GM18502 (cell line): ENCODE measurements around the gene C3.
"Not testable (repeated sequence)": the region's sequence is repeated elsewhere in the genome, so short reads cannot be mapped to it uniquely, and the experiment has no call there.

Source experiments
- ATAC-seq: cut with Tn5 transposase; IDR thresholded peaks from one replicate; pipeline ENCODE4 v1.9.1; 2021; ENCODE audit warnings: mild to moderate bottlenecking; ENCODE audit not compliant: unreplicated experiment, poor library complexity

C3 gene

DNA sequence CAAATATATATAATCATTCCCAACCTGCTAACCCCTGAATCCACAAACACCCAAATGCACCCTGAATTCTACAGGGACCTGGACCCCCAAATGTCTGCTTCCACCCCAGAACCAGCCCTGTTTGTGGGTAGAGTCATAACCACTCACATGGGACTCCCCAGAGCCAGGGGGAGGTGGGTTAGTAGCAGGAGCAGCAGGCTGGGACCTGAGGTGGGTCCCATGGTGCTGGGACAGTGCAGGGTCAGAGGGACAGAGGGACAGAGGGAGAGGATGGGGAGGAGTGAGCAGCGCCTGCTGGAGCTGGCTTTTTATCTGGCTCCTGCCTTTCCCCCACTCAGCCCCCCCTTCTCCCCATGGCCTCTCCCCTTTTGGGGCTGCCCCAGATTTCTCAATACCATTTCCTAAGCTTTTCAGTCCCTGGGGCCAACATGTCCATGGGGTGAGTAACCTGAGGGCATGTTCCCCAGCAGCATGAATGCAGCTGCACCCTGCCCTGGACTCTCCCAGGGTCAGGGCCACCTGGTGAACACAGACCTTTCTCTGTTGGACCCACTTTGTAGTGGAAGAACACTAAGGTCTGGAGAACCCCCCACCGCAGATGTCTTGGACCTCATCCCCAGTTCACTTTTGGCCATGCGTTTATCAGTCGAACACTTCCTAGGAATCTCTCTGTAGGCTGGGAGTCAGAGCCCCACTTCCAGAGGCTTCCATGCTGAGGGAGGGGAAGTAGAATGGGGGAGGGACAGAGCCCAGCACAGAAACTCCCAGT, at the start of gene C3:
Gene C3 (minus strand): TSS at position 282 of the 769 bp plus-strand sequence. CDS start 61 bp downstream, at position 221.
- no peak for ATAC-seq

DNA sequence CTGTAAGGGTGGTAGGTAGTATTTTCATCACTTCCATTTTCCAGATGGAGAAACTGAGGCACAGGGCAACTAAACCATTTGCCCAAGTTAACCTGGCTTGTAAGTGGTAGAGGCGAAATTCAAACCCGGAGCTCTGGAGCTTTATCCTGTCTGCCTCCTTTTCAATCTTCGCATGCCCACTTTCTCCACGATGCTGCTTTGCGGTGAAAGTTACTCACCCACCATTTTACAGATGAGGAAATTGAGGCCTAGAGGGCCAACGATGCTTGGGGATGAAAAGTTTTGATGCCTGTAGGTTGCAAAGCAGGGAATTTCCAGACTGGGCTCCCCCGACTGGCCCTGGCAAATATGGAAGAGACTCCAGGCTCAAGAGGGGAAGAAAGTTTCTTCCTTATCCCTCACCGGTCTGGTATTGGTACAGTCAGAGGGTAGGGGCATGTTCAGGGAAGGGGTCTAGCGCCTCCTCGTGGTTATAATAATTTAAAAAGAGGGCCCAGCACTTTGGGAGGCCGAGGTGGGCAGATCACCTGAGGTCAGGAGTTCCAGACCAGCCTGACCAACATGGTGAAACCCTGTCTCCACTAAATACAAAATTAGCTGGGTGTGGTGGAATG, 48.7 kb upstream of the C3 start:
- no peak for ATAC-seq

DNA sequence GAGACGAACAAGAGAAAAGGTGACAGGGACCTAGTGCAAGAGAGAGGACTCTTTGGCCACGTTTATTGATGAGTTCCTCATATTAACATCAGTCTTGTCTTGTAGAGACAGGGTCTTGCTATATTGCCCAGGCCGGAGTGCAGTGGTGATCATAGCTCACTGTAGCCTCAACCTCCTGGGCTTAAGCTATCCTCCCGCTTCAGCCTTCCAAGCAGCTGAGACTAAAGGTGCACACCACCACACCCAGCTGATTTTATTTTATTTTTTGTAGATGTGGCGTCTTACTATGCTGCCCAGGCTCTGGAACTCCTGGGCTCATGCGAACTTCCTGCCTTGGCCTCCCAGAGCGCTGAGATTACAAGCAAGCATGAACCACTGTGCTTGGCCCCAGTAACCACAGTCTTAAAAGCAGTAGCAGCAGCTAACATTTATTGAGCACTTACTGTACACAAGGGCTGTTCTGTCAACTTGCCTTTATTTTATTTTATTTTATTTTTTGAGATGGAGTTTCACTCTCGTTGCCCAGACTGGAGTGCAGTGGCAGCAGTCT, 47.9 kb upstream of the C3 start:
- no peak for ATAC-seq

DNA sequence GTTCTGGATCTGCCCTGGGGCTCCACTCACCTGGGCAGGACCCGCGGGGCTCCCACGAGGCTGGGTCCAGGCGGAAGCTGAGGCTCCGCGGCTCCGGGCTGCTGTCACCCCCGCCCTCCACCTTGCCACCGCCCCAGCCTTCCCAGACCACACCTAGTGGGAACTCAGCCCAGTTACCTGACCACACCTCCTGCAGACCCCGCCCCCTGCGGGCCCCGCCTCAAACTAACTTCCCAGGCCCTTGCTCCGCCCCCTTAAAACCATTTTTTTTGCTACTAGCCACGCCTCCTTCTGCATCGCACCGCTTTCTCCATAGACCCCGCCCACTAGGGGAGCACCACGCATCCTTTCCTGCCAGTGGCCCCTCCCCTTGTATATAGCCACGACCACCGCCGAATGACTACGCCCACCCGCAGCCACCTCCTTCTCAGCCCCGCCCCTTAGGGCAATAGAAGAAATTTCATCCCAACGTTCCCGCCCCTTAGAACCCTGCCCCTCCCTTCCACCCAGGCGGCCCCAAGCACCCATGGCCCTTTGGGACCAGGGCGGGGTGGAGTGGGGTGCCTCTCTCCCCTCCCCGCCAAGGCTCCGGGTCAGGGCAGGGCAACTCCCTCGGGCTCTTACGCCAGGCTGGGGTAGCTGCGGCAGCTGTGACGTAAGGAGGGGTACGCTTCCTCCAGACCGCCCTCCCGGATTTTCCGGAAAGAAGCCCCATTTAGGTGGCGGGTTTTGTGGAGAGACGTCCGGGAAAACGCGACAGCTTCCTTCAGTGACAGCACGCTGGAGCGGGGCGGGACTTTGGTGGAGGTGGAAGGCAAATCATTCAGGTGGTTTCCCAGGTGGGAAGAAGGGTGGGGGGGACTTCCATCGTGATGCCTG, 47.1 kb upstream of the C3 start, which contains the start of gene SH2D3A:
Gene SH2D3A (minus strand): TSS at position 79 of the 879 bp plus-strand sequence. CDS start 3,687 bp downstream, outside the sequence.
- peak; percentile 69 for ATAC-seq

DNA sequence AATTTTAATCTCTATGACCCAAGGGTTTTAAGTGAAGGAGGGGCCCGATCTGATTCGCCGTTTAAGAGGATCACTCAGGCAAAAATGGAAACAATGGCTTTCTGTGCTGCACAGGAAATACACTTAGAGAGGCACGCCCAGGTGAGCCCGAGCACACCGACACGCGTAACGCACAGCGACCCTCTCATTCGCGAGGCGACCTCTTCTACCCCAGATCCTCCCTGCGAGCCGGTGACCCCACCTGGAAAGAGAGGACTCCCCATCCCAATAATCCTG, 46.6 kb upstream of the C3 start:
- peak; percentile 23 for ATAC-seq

DNA sequence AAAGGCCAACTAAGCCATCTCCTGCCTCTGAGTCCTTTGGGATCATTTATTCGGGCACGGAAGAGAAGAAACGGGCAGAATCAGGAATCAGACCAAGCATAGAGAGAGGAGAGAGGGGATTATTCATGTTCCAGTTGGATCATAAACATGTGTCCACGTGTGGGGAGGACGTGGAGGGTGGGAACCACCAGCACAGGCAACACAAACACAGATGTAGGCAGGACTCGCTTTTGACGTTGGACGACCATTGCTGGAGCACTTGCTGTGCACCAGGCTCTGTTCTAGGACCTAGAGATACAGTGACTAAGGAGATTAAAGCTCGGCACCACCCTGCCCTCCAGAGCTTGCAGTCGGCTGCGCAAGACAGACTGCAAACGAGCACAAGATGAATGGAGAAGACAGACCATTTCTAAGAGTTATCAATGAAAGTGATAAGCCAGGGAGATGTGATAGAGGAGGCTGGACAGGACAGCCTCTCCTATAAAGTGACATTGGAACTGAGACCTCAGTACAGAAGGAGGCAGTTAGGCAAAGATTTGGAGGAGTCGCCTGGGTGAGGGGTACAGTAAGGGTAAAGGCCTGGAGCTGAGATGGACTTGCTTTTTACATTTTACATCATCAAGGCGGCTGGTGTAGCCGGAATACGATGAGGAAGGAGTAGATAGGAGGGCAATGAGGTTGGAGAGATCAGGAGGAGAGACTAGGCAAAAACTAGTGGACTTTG, 46.1 kb upstream of the C3 start:
- ATAC-seq = no peak

DNA sequence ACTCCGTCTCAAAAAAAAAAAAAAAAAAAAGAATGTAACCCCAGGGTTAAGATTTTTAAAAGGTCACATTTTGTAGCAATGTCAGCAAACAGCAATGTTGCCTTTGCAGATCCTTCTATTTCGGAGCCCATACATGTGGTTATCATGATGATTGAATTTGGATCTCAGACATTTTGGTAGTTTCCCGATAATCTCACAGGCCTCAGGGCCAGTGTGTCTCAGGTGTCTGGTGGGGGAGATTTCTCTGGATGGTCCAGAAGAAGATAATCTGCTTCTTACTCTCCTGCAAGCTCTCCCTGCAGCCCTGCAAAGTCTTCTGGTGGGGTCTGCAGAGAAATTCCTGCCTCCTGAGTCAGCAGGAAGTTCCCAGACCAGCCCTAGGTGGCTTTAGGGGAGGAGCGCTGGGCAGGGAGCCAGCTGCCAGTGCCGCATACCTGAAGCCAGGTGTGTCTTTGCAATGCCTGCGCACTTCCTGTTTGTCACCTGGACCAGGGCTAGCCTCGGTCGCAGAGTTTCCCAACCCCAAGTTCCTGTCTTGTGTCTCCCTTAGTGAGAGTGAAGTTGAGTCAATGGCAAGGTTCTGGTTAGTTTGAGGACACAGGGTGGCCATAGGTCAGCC, 45.4 kb upstream of the C3 start:
- no peak for ATAC-seq

DNA sequence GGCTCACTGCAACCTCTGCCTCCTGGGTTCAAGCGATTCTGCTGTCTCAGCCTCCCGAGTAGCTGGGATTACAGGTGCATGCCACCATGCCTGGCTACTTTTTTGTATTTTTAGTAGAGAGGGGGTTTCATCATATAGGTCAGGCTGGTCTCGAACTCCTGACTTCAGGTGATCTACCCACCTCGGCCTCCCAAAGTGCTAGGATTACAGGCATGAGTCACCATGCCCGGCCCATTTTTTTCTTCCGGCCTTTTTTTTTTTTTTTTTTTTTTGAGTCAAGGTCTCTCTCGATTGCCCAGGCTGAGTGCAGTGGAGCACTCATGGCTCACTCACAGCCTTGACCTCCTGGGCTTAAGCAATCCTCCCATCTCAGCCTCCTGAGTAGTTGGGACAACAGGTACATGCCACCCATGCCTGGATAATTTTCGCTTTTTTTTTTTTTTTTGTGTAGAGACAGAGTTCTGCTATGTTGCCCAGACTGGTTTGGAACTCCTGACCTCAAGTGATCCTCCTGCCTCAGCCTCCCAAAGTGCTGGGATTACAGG, 41.9 kb upstream of the C3 start:
- ATAC-seq = not testable (repeated sequence)

DNA sequence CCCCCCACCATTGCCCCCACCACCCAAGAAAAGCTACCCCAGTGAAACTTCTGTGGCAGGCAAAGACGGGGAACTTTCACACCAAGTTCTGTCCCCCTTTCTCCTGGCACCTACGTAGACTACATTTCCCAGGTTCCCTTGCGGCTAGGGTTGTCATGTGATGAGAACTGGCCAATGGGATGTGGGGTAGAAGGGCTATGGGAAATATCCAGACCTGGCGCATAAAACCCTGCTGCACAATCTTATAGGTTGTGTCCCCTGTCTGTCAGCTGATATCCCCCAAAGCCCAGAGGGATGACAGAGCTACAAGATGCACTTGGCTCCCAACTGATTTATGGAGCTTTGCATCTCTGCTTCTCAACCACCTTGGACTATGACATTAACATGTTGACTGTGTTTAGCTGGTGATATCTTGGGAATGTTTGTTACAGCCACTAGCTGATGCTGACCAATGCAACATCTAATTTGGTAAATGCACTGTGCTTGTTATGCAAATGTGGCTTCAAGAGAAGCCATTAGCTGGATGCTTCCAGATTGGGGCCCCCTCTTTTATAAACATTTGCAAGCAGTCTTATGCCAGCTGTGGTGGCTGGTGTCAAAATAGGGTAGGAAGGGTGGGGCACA, 40.7 kb upstream of the C3 start:
- no peak for ATAC-seq

DNA sequence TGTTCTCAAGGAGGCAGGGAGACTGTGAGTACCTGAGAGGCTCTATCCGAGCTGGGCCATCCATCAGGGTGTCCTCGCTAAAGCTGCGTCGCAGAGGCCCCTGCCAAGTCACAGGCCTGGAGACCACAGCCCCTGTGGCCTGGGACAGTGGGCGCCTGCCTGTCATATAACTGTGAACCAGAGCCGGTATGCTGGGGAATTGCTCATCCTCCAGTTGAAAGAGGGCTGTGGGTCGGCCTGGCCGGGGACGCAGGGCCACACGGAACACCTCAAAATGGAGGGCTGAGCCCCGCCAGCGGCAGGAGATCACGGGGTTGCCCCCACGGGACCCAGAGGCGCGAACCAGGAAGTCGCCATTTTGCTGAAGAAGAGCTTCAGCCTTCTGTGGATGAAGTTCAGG, 40.2 kb upstream of the C3 start:
- ATAC-seq = no peak

DNA sequence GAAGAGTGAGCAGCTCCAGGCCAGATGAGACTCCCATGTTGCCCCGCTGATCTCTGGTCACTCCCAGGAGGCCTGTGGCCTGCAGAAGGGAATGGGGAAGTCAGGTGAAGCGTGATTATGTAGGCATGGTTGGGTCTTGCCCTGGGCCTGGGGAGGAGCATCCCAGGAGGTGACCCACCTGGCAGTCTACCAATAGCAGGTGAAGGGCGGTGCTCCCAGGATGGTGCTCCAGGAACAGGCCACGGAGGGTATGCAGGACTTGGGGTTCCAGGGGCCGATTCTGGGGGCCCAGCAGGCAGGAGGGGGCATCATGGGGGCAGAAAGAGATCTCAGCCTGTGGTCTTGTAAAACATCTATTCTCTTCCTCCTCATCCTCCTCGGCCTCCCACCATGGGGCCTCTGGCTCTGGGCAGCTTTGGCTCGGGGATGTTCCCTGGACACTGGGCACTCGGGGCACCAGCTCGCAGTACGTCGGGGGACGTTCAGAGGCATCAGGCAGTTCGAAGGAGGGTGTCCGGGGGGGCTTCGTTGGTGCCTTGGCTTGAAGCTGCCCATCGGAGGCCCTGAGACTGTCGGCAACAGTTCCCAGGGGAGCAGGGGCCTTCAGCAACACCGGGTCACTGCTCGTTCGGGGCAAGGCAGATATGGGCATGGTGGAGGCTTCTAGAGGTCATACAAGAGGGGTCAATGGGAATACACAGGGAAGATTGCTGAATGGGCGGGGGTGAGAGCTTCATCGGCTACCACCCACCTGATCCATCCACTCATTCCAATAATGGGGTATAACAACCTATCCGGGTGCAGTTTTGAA, 34.4 kb upstream of the C3 start:
- no peak for ATAC-seq

DNA sequence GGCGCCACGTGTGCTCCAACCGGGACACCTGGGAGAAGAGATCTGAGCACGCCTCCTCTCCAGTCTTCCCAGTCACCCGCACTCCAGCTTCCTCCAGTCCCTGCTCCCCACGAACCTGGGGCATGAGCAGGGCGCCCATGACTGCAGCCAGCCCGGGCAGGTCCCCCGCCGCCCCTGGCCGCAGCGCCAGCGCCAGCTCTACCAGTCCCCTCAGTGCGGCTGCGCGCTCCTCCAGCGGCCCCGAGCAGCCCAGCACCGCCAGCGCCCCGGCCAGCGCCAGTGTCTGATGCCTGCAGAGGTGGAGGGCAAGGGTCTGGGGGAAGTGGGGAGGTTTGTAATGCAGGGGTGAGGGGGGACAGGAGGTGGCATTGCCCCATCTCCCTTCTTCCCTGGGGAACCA, 33.7 kb upstream of the C3 start:
- ATAC-seq = no peak

DNA sequence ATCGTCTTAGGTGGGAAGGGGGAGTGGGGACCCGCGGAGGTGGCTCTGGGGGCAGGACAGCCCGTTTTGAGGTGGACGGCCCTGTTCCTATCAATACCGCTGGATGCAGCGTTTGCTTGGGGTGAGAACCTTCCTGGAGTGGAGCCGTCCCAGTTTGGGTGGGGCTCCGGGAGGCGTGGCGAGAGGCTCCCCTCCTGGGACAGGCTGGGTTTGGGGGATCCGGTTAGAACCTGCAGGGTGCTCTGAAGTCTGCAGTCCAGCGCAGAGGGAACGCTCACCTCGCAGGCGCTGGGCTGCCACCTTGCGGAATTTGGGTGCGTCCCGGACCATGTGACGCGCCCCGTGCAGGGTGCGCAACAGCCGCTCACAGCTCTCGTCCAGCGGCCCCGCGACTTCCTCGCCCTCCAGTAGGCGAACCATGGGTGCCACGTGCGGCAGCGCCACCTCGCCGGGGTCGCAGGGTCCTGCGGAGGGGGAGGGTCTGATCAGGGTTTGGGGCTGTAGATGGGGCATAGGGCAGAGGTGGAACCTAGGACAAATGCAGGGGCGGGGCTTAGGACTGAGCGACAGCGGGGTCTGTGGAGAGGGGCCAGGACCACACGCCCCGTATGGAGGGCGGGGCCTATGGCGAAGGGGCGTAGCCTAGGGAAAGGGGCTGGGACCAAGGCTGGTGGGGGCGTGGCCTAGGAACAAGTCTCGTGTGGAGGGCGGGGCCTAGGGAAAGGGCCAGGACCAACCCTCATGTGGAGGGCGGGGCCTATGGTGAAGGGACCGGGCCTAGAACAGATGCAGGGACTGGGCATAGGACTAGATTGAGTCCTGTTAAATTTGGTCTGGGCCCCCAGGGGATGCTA, 33.0 kb upstream of the C3 start:
- ATAC-seq = peak; percentile 81

DNA sequence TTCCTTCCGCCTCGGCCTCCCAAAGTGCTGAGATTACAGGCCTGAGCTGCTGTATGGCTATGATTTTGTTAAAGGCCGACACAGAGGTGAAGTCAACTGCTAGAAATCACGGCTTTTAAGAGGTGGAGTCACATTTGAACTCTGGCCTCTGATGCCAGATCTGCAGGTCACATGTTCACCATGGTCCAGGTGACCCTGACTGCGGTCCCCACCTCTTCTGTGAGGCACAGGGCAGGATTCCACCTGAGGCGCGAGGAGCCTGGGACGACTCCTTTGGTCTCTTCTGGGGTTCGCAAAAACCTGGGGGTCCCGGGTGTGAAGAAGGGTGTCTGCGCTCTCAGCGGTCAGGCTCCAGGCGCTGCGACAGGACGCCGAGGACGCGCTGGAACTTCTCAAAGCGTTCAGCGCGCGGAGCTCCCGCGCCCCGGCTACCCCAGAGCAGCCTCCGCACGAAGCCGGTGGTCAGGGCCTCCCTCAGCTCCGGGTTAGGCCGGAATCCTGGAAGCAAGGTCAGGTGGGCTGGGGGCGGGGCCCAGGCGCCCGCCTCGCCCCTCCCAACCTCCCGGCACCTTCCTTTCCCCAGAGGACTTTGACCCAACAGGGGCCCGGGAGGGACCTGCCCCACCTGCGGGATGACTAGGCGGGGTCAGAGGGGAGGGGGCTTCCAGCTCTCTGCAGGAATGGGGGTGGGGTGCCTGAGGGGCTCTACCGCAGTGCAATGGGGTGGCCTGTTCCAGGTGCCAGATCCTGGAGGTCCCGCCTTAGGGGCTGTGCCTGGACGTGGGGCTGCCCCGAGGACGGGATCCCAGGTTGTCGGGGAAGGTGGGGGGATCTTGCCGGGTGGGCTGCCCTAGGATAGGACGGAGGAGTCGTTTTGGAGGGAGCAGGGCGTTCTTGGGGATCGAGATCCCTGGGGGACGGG, 32.1 kb upstream of the C3 start:
- ATAC-seq = no peak

DNA sequence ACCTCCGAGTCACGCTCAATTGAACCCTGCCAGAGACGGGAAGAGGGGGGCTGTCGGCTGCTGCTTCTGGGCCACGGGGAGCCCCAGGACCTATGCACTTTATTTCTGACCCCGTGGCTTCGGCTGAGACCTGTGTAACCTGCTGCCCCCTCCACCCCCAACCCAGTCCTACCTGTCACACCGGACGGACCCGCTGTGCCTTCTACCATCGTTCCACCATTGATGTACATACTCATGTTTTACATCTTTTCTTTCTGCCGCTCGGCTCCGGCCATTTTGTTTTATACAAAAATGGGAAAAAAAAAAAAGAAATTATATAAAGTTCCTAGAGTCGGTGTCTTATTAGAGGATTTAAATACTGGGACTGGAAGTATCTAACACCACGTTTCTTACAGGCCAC, 30.7 kb upstream of the C3 start:
- ATAC-seq = no peak

DNA sequence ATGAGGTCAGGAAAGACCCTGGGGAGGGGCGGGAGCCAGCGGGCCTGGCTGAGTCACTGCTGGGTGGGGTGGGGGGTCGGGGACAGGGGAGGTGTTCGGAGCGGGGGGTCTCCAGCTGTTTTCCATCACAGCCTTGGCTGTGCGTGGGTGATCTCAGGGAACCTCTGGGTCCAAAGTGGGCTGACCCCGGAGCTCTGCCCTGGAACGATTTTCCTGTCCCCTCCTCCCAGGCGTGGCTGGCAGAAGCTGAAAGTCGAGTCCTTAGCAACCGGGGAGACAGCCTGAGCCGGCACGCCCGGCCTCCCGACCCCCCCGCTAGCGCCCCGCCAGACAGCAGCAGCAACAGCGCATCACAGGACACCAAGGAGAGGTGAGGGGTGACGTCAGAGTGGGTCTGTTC, 29.6 kb upstream of the C3 start:
- ATAC-seq = no peak
